NCI-H2196 (cell line): ENCODE data around the gene ISLR.
"Not testable (repeated sequence)": the region's sequence is repeated elsewhere in the genome, so short reads cannot be mapped to it uniquely, and the experiment has no call there.

Experiments used
- DNase-seq: peaks from one replicate; lab custom pipeline; 2025; ENCODE audit not compliant: unreplicated experiment; lab: John Stamatoyannopoulos, UW

The ISLR gene

GRCh38 chr15:74136814-74137536 is 36.5 kb upstream of the ISLR start:
- DNase-seq = no peak

GRCh38 chr15:74137537-74137894 is 36.0 kb upstream of the ISLR start:
- DNase-seq = no peak

GRCh38 chr15:74138642-74139041 is 34.9 kb upstream of the ISLR start:
- DNase-seq = no peak

- DNase-seq = no peak
Measured at GRCh38 chr15:74141591-74141990, 31.9 kb upstream of the ISLR start.

- DNase-seq = no peak
Measured at GRCh38 chr15:74144153-74144775, 29.2 kb upstream of the ISLR start.

GRCh38 chr15:74146277-74146800 is 27.2 kb upstream of the ISLR start:
- DNase-seq = no peak

- no peak for DNase-seq
Measured at GRCh38 chr15:74147051-74147450, 26.5 kb upstream of the ISLR start.

GRCh38 chr15:74155766-74156417 is 17.6 kb upstream of the ISLR start:
- no peak for DNase-seq

- peak; percentile 9 for DNase-seq
Measured at GRCh38 chr15:74156678-74157411, 16.7 kb upstream of the ISLR start.

GRCh38 chr15:74157868-74158827 is 15.4 kb upstream of the ISLR start:
- no peak for DNase-seq

GRCh38 chr15:74158855-74159650 is 14.5 kb upstream of the ISLR start:
- no peak for DNase-seq

GRCh38 chr15:74159773-74160172 is 13.7 kb upstream of the ISLR start:
- no peak for DNase-seq

- DNase-seq = not testable (repeated sequence)
Measured at GRCh38 chr15:74160390-74160789, 13.1 kb upstream of the ISLR start.

GRCh38 chr15:74162195-74162536 is 11.3 kb upstream of the ISLR start:
- not testable (repeated sequence) for DNase-seq

- no peak for DNase-seq
Measured at GRCh38 chr15:74165461-74165860, 8.0 kb upstream of the ISLR start.

GRCh38 chr15:74167891-74168331 is 5.6 kb upstream of the ISLR start:
- no peak for DNase-seq

GRCh38 chr15:74168711-74169126 is 4.8 kb upstream of the ISLR start:
- no peak for DNase-seq

- no peak for DNase-seq
Measured at GRCh38 chr15:74170071-74170844, 3.3 kb upstream of the ISLR start.
